ENCODE results near the gene ZNF689. TPM values are rescaled to one million over a fixed set of nuclear protein-coding genes. Genes with fewer than 3 reads are reported as not detected.

The ZNF689 gene
- total RNA-seq, 1 experiment from 2014 or later, result 10.3 TPM

- Histone ChIP-seq H3K4me1 (ENCODE audit: control insufficient read depth in 1 of 2, insufficient read depth in 2 of 2, low read length in 2 of 2) (no peaks in the 10 kb centered on the region), H3K9me3 (ENCODE audit: control insufficient read depth in 1 of 2, insufficient read depth in 1 of 2, low read depth in 1 of 2, low read length in 2 of 2) (no peaks in the 10 kb centered on the region), H3K27ac (ENCODE audit: low read depth, low read length) (no peak overlapping the region), H4K20me1 (ENCODE audit: insufficient read depth) (no peaks in the 10 kb centered on the region), H3K9me2 (ENCODE audit: insufficient read depth) (no peaks in the 10 kb centered on the region), H3K27me3 (ENCODE audit: insufficient read depth, low read length) (no peaks in the 10 kb centered on the region), H3K79me2 (ENCODE audit: insufficient read depth, low read length) (no peaks in the 10 kb centered on the region), H3K36me3 (ENCODE audit: control insufficient read depth in 1 of 2, insufficient read depth in 2 of 2, low read length in 2 of 2) (no peaks in the 10 kb centered on the region), H3K4me3 (replicated peaks in 1 of 2; ENCODE audit: low read depth in 1 of 2, low read length in 2 of 2) (no peak overlapping the region), H3K4me2 (ENCODE audit: low read length) (no peak overlapping the region), H2AFZ (ENCODE audit: low read depth, low read length, poor library complexity, severe bottlenecking) (no peak overlapping the region), H3K9ac (ENCODE audit: low read length) (no peak overlapping the region)
- ChIA-PET POLR2A (interaction anchor here (1.2 kb wide), 1 partner anchor 13 kb away, joined by 3 read pairs; no protein-coding TSS in a partner anchor), RAD21 (ENCODE audit: low non-redundant PET in 1 of 2, low total read pairs in 2 of 2, uncharacterized antibody in 2 of 2, unreplicated experiment in 2 of 2) (no interaction called here), CTCF (no interaction called here)
- DNase-seq (ENCODE audit: low read depth, low spot score), result no peak
- TF ChIP-seq, protein P1, sequence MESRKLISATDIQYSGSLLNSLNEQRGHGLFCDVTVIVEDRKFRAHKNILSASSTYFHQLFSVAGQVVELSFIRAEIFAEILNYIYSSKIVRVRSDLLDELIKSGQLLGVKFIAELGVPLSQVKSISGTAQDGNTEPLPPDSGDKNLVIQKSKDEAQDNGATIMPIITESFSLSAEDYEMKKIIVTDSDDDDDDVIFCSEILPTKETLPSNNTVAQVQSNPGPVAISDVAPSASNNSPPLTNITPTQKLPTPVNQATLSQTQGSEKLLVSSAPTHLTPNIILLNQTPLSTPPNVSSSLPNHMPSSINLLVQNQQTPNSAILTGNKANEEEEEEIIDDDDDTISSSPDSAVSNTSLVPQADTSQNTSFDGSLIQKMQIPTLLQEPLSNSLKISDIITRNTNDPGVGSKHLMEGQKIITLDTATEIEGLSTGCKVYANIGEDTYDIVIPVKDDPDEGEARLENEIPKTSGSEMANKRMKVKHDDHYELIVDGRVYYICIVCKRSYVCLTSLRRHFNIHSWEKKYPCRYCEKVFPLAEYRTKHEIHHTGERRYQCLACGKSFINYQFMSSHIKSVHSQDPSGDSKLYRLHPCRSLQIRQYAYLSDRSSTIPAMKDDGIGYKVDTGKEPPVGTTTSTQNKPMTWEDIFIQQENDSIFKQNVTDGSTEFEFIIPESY (IDR thresholded peaks at IDR 0.05; ENCODE audit: extremely low read depth, insufficient replicate concordance, low read length), result no peak
- TF ChIP-seq FOSL1 (IDR thresholded peaks at IDR 0.05; ENCODE audit: low read depth), result no peak
- TF ChIP-seq ZFX (IDR thresholded peaks at IDR 0.05), result no peak
- no peak for TF ChIP-seq CBX3 (IDR thresholded peaks at IDR 0.05; ENCODE audit: low read depth)
- TF ChIP-seq ELF1 (IDR thresholded peaks at IDR 0.05; ENCODE audit: borderline replicate concordance, low read depth), result no peak
- TF ChIP-seq, protein P2, sequence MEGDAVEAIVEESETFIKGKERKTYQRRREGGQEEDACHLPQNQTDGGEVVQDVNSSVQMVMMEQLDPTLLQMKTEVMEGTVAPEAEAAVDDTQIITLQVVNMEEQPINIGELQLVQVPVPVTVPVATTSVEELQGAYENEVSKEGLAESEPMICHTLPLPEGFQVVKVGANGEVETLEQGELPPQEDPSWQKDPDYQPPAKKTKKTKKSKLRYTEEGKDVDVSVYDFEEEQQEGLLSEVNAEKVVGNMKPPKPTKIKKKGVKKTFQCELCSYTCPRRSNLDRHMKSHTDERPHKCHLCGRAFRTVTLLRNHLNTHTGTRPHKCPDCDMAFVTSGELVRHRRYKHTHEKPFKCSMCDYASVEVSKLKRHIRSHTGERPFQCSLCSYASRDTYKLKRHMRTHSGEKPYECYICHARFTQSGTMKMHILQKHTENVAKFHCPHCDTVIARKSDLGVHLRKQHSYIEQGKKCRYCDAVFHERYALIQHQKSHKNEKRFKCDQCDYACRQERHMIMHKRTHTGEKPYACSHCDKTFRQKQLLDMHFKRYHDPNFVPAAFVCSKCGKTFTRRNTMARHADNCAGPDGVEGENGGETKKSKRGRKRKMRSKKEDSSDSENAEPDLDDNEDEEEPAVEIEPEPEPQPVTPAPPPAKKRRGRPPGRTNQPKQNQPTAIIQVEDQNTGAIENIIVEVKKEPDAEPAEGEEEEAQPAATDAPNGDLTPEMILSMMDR (IDR thresholded peaks at IDR 0.05 in 2 of 3, conservative IDR thresholded peaks at IDR 0.05 in 1 of 3; ENCODE audit: borderline replicate concordance in 1 of 3, insufficient read depth in 1 of 3, low read depth in 2 of 3, low read length in 2 of 3), result no peak
- no peak for TF ChIP-seq ATF3 (IDR thresholded peaks at IDR 0.05)
- TF ChIP-seq EGR1 (IDR thresholded peaks at IDR 0.05; ENCODE audit: low read depth), result no peak
- TF ChIP-seq YY1 (IDR thresholded peaks at IDR 0.05; ENCODE audit: extremely low read depth, insufficient replicate concordance, low read depth, low read length), result no peak
- ATAC-seq, result no peak
- no TSS peak for BruUV-seq (replicated peaks)
- intact Hi-C loops (cut with micrococcal nuclease), result no loop called here
Observed at GRCh38 chr16:30644334-30644830, 34.2 kb upstream of the ZNF689 start.
